HepG2 (cell line): ENCODE results near the gene PPP1R13B. TPM values are rescaled to one million over a fixed set of nuclear protein-coding genes. Genes with fewer than 3 reads are reported as not detected.

Source experiments
- CENPT ChIP-seq: sonication (generic); formaldehyde crosslinking; IDR thresholded peaks from 2 replicates; pipeline ENCODE4 v1.8.0; 2022; ENCODE audit warnings: low read depth, mild to moderate bottlenecking, moderate library complexity, missing genetic modification reagents
- DMTF1 ChIP-seq: sonication (generic); formaldehyde crosslinking; IDR thresholded peaks from 2 replicates; pipeline ENCODE4 v1.4.0; 2020; ENCODE audit warnings: mild to moderate bottlenecking, missing genetic modification reagents
- KDM2A ChIP-seq: sonication (generic); formaldehyde crosslinking; IDR thresholded peaks from 2 replicates; pipeline ENCODE4 v1.4.0; 2020; ENCODE audit warnings: low read depth, missing genetic modification reagents, borderline replicate concordance
- RORA ChIP-seq: sonication (generic); formaldehyde crosslinking; IDR thresholded peaks from 2 replicates; pipeline ENCODE4 v1.5.0; 2020; ENCODE audit warnings: mild to moderate bottlenecking, missing genetic modification reagents, moderate library complexity
- SAP130 ChIP-seq: IDR thresholded peaks from 2 replicates; pipeline ENCODE4 v1.6.1; 2016; ENCODE audit warnings: low read depth
- SCMH1 ChIP-seq: sonication (generic); formaldehyde crosslinking; IDR thresholded peaks from 2 replicates; pipeline ENCODE4 v1.9.0; 2021; ENCODE audit warnings: missing genetic modification reagents, mild to moderate bottlenecking, borderline replicate concordance
- SETDB1 ChIP-seq: sonication (generic); formaldehyde crosslinking; IDR thresholded peaks from 2 replicates; pipeline ENCODE4 v1.5.1; 2020; ENCODE audit warnings: missing genetic modification reagents, mild to moderate bottlenecking, borderline replicate concordance
- TBX2 ChIP-seq: sonication (generic); formaldehyde crosslinking; IDR thresholded peaks from 2 replicates; pipeline ENCODE4 v1.5.0; 2020; ENCODE audit warnings: missing genetic modification reagents, mild to moderate bottlenecking, borderline replicate concordance
- TIGD3 ChIP-seq: sonication (generic); formaldehyde crosslinking; IDR thresholded peaks from 2 replicates; pipeline ENCODE4 v1.5.1; 2020; ENCODE audit warnings: mild to moderate bottlenecking, missing genetic modification reagents, borderline replicate concordance
- ZBTB7B ChIP-seq: sonication (generic); formaldehyde crosslinking; IDR thresholded peaks from 2 replicates; pipeline ENCODE4 v1.4.0; 2020; ENCODE audit warnings: missing genetic modification reagents
- ZFYVE20 ChIP-seq: sonication (generic); formaldehyde crosslinking; IDR thresholded peaks from 2 replicates; pipeline ENCODE4 v1.8.0; 2023; ENCODE audit warnings: low read depth, mild to moderate bottlenecking, moderate library complexity, missing genetic modification reagents, borderline replicate concordance
- ZHX2 ChIP-seq, 2 experiments: sonication (generic) in 1 of 2; formaldehyde crosslinking in 1 of 2; IDR thresholded peaks; 2 replicates each; pipeline versions ENCODE4 v1.6.1 to v1.9.0; 2014 to 2022; ENCODE audit warnings: antibody characterized with exemption in 1 of 2, borderline replicate concordance in 1 of 2, inconsistent platforms in 1 of 2, low read depth in 1 of 2, missing genetic modification reagents in 1 of 2
- ZKSCAN5 ChIP-seq: sonication (generic); formaldehyde crosslinking; IDR thresholded peaks from 2 replicates; pipeline ENCODE4 v1.5.1; 2020; ENCODE audit warnings: mild to moderate bottlenecking, missing genetic modification reagents
- ZNF224 ChIP-seq: sonication (generic); formaldehyde crosslinking; IDR thresholded peaks from 2 replicates; pipeline ENCODE4 v1.5.0; 2020; ENCODE audit warnings: mild to moderate bottlenecking, missing genetic modification reagents
- ZNF3 ChIP-seq: IDR thresholded peaks from 2 replicates; pipeline ENCODE4 v1.7.0; 2017; ENCODE audit warnings: inconsistent platforms
- ZNF382 ChIP-seq: sonication (generic); formaldehyde crosslinking; IDR thresholded peaks from 2 replicates; pipeline ENCODE4 v1.5.0; 2020; ENCODE audit warnings: missing genetic modification reagents, mild to moderate bottlenecking, borderline replicate concordance
- ZNF567 ChIP-seq: sonication (generic); formaldehyde crosslinking; IDR thresholded peaks from 2 replicates; pipeline ENCODE4 v1.8.1; 2023; ENCODE audit warnings: mild to moderate bottlenecking, missing genetic modification reagents, borderline replicate concordance
- ZNF678 ChIP-seq: sonication (generic); formaldehyde crosslinking; IDR thresholded peaks from 2 replicates; pipeline ENCODE4 v1.4.0; 2020; ENCODE audit warnings: mild to moderate bottlenecking, missing genetic modification reagents
- ZNF713 ChIP-seq: sonication (generic); formaldehyde crosslinking; IDR thresholded peaks from 2 replicates; pipeline ENCODE4 v1.4.0; 2020; ENCODE audit warnings: mild to moderate bottlenecking, missing genetic modification reagents
- ZNF784 ChIP-seq: sonication (generic); formaldehyde crosslinking; IDR thresholded peaks from 2 replicates; pipeline ENCODE4 v1.5.1; 2020; ENCODE audit warnings: missing genetic modification reagents, mild to moderate bottlenecking, borderline replicate concordance
- ZSCAN30 ChIP-seq: sonication (generic); formaldehyde crosslinking; IDR thresholded peaks from 2 replicates; pipeline ENCODE4 v1.5.0; 2020; ENCODE audit warnings: mild to moderate bottlenecking, missing genetic modification reagents
- polyA plus RNA-seq, 8 experiments: library from polyadenylated mRNA; depleted of rRNA in 3 of 8; stranded (reverse) in 7 of 8; unstranded in 1 of 8; fragments of >200 nt; fragmentation: Illumina TruSeq in 4 of 8; extraction: Trizol in 4 of 8; gene quantifications; 2 replicates each; pipeline versions ENCODE4 v1.2.1 to v1.2.3, GENCODE V29; 2011 to 2016; ENCODE audit warnings: low read depth in 4 of 8, missing spikeins in 1 of 8, mixed read lengths in 1 of 8; ENCODE audit not compliant: insufficient read depth in 1 of 8
- total RNA-seq, 5 experiments: library from RNA; depleted of rRNA; stranded (reverse); fragments of >200 nt; fragmentation: Illumina TruSeq; extraction: Trizol; gene quantifications; 2 replicates each; pipeline ENCODE4 v1.2.3, GENCODE V29; 2016; ENCODE audit warnings: low read depth in 1 of 5

PPP1R13B gene
- total and polyA plus RNA-seq, 2 of the 13 experiments (the other 11 are each of a cell fraction or from before 2014, with no cell fraction given), result 4.6 to 9.4 TPM

- TF ChIP-seq ZFYVE20 (no peak), KDM2A (CRISPR knock-in tag) (no peak), ZSCAN30 (CRISPR knock-in tag) (no peak), TBX2 (no peak; the same call in 1 of the 2 replicates), ZNF567 (CRISPR knock-in tag) (no peak), SAP130 (CRISPR knock-in tag) (peak; percentile 66), CENPT (CRISPR knock-in tag) (no peak), SCMH1 (CRISPR knock-in tag) (no peak), DMTF1 (CRISPR knock-in tag) (no peak), ZBTB7B (CRISPR knock-in tag) (no peak), TIGD3 (CRISPR knock-in tag) (no peak), ZNF784 (CRISPR knock-in tag) (no peak), ZHX2 (IDR thresholded peaks at IDR 0.05; ENCODE audit: low read depth) (no peak), ZHX2 (CRISPR knock-in tag; IDR thresholded peaks at IDR 0.05; ENCODE audit: borderline replicate concordance) (no peak), ZNF224 (CRISPR knock-in tag) (no peak), ZNF382 (CRISPR knock-in tag) (no peak), ZKSCAN5 (CRISPR knock-in tag) (no peak), RORA (CRISPR knock-in tag) (no peak), SETDB1 (CRISPR knock-in tag) (no peak), ZNF713 (CRISPR knock-in tag) (no peak), ZNF678 (CRISPR knock-in tag) (no peak), ZNF3 (peak; percentile 100)
Measured at GRCh38 chr14:103892247-103892646, 44.9 kb upstream of the PPP1R13B start (continued).
